C4-2B (cell line): ENCODE results near the gene CENPC.

Experiments
- H3K27ac ChIP-seq: fragments of 450-650 bp; 2 replicates; pipeline ENCODE4 v1.5.1; 2017
- ZFX ChIP-seq: fragments of 450-650 bp; IDR thresholded peaks from 2 replicates; pipeline ENCODE4 v1.6.1; 2017
- TF ChIP-seq, protein P1 (sequence below): fragments of 450-650 bp; conservative IDR thresholded peaks from 2 replicates; pipeline ENCODE4 v1.5.1; 2017; ENCODE audit warnings: mild to moderate bottlenecking

CENPC gene, protein sequence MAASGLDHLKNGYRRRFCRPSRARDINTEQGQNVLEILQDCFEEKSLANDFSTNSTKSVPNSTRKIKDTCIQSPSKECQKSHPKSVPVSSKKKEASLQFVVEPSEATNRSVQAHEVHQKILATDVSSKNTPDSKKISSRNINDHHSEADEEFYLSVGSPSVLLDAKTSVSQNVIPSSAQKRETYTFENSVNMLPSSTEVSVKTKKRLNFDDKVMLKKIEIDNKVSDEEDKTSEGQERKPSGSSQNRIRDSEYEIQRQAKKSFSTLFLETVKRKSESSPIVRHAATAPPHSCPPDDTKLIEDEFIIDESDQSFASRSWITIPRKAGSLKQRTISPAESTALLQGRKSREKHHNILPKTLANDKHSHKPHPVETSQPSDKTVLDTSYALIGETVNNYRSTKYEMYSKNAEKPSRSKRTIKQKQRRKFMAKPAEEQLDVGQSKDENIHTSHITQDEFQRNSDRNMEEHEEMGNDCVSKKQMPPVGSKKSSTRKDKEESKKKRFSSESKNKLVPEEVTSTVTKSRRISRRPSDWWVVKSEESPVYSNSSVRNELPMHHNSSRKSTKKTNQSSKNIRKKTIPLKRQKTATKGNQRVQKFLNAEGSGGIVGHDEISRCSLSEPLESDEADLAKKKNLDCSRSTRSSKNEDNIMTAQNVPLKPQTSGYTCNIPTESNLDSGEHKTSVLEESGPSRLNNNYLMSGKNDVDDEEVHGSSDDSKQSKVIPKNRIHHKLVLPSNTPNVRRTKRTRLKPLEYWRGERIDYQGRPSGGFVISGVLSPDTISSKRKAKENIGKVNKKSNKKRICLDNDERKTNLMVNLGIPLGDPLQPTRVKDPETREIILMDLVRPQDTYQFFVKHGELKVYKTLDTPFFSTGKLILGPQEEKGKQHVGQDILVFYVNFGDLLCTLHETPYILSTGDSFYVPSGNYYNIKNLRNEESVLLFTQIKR

DNA sequence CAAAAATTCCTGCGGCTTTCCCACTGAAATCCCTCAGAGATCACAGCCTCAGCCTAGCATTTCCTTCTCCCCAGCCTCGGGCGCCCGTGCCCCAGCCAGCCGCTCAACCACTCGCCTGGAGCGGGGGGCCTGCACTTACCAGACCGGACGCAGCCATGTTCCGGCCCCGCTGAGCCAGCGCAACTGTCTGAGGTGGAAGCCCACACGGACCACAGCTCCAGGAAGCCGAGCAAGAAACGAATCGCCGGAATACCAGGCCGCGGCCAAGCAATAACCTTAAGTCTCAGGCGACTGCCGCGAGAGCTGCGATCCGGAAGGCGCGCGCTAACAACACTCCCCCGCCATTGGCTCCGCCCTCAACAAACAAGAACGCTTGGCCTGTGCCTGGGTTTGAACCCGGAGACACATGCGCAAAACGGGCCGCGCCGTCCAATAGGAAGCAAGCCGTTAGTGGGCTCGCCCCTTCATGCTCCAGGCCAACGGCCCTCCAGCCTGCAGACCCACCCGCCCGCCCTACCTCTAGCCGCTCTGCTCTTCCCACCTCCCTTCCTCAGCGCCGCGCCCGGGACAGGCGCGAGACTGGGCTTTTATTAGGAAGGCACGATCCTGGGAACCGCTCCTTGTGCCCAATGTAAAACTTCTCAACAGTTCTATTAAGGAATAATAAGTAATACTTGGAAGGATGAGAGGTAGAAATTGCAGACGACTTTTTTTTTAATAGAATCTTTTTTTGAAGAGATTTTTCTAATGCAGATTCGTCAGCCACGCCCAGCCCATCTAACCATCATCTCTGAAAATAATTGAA, at the start of gene CENPC:
CENPC (minus strand) TSS at position 305 of the 805 bp plus-strand sequence; CDS start at position 157, 148 bp downstream.
- TF ChIP-seq, protein P1, sequence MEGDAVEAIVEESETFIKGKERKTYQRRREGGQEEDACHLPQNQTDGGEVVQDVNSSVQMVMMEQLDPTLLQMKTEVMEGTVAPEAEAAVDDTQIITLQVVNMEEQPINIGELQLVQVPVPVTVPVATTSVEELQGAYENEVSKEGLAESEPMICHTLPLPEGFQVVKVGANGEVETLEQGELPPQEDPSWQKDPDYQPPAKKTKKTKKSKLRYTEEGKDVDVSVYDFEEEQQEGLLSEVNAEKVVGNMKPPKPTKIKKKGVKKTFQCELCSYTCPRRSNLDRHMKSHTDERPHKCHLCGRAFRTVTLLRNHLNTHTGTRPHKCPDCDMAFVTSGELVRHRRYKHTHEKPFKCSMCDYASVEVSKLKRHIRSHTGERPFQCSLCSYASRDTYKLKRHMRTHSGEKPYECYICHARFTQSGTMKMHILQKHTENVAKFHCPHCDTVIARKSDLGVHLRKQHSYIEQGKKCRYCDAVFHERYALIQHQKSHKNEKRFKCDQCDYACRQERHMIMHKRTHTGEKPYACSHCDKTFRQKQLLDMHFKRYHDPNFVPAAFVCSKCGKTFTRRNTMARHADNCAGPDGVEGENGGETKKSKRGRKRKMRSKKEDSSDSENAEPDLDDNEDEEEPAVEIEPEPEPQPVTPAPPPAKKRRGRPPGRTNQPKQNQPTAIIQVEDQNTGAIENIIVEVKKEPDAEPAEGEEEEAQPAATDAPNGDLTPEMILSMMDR: no peak
- TF ChIP-seq ZFX: peak; percentile 76
- H3K27ac ChIP-seq: peak within 1 kb of the TSS; percentile 89

DNA sequence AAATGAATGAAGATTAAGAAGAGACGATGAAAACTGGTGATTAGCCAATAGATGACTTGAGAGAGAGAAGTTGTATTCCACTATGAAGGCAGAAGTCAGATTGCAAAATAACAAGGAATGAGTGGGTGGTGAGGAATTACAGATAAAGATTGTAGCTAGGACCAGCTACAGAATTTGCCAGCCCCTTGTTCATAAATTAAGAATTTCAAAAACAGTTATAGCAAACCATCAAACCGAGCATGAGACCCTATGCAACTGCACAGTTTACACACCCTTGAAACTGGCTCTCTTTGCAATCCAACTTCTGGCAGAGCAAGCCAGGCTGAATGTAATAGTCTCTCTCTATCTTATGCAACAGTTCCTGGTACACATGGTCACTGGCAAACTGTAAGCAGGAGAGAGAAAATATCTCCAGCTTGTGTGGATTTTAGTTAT, 48.5 kb upstream of the CENPC start:
- H3K27ac ChIP-seq: no peak overlapping the region
- no peak for TF ChIP-seq ZFX
- TF ChIP-seq, protein P1: no peak

DNA sequence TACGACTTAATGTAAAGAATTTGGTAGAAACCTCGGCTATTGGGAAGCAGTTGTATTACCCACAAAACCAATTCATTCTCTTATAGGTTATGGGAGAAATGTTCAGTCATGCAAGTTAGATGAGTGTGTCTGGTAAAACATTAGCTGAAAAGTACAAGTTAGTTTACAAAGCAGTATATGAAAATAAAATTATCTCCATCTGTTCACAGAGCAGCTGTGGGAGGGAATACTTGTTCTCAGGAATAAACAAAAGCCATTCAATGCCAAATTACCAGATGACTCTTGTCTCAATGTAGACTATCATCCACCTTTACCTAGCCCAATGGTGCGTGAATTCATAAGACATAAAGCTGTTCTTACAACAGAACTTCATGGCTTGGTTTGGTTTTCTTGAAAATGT, 41.9 kb upstream of the CENPC start:
- TF ChIP-seq, protein P1: no peak
- TF ChIP-seq ZFX: no peak
- H3K27ac ChIP-seq: no peak overlapping the region

DNA sequence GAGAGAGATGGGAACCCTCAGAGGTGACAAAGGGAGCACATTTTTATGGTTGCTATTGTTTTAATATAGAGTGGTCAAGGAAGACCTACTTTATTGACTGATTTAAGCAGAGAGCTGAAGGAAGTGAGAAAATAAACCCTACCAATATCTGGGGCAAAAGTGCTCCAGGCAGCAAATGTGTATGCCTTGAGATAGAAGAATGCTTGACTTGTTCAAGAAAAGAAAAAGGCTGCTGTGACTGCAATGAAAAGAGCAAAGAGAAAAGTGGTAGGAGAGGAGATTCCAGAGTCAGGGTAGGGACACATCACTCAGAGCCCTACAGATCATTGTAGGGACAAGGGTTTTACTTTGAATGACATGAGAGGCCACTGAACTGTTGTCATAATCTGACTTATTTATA, 39.2 kb upstream of the CENPC start:
- no peak overlapping the region for H3K27ac ChIP-seq
- no peak for TF ChIP-seq ZFX

DNA sequence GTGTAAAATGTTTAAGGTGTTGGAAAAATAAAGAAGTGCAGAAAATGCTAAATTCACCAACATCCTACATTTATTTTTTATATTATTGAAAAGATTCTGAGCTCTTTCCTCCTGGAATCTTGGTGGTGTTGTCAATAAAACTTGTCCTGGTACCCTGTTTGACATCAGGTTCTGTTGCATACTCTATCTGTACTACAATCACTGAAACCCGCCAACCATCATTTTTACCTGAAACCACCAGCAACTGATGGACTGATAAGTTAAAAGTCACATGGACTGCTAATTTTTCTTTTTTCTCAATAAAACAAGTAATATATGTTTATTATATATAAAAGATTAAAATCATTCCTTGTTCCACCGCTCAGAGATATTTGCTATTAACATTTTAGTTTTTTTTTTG, 36.6 kb upstream of the CENPC start:
- no peak overlapping the region for H3K27ac ChIP-seq
- TF ChIP-seq, protein P1: no peak
- no peak for TF ChIP-seq ZFX

DNA sequence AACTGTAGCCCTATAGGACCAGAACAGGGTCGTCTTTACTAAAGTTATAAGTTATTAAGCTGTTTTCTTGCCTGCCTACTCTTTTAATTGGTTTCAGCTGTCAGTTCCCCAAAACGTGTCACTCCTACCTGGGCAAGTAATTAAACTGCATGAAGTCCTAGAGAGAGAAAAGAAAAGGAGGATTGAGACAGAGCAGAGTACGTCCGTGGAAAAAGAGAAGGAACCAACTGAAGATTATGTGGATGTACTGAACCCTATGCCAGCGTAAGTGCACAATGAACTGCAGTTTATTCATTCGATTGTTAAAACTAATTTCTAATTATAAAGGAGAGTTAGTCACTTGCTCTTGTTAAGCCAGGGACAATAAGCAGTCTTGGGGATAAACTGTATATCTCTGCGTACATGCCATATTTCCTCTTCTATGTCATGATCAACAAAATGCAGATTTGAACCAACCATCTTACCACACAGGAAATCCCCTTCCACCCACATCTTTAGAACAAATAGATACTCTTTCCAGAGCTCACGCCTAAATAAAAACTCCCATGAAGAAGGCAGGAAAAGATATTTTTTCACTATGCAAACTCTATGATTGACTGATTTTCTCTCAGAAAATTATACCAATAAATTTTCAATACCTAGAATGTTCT, 36.0 kb upstream of the CENPC start:
- H3K27ac ChIP-seq: no peak overlapping the region
- TF ChIP-seq, protein P1: no peak
- no peak for TF ChIP-seq ZFX

DNA sequence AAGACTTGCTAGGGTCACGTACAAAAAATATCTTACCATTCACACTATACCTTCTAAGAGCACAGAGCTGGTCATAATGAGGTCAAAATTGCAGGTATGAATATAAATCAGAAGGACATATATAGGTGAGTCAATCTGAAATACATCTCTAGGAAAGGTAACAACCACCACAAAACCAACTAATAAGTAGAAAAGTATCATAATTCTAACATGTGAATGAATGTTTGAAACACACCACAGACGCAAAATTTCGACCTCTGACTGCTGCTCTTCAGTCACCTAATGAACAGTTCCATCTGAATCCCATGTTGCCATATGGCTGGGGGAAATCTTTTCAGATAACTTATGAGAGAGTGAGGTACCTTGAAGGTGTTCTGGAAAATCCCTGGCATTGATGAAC, 35.3 kb upstream of the CENPC start:
- TF ChIP-seq ZFX: no peak
- TF ChIP-seq, protein P1: no peak
- H3K27ac ChIP-seq: no peak overlapping the region
